K562 (cell line): ENCODE data around the gene CGNL1. TPM values are rescaled to one million over a fixed set of nuclear protein-coding genes. Genes with fewer than 3 reads are reported as not detected.

Source experiments
- ATAC-seq: fragments of 200-7000 bp; cut with Tn5 transposase; 3 replicates; pipeline ENCODE4 v1.9.1; 2020; ENCODE audit warnings: moderate library complexity
- BruUV-seq: library from RNA; stranded (reverse); fragments of 400-500 nt; replicated peaks from 2 replicates; lab custom pipeline; 2021; lab: Mats Ljungman, UMichigan
- CTCF ChIA-PET: fragments of 300-600 bp; formaldehyde crosslinking; extraction: SDS; loops from one replicate; lab custom pipeline; 2021; ENCODE audit warnings: low intra/inter-chr PET ratio; lab: Yijun Ruan, JAX
- POLR2A ChIA-PET: fragments of 300-600, 350-650 bp; sonication (Branson Sonifier 250); formaldehyde crosslinking; extraction: SDS; loops from one replicate; lab custom pipeline; 2021; ENCODE audit warnings: antibody characterized with exemption, inconsistent platforms; lab: Yijun Ruan, JAX
- DNase-seq, 4 experiments: peaks; one replicate each; pipeline versions ENCODE4 v3.0.0 to v3.0.0-alpha.2; 2011 to 2018; ENCODE audit warnings: low spot score in 3 of 4, mixed read lengths in 3 of 4; ENCODE audit errors: extremely low read depth in 1 of 4
- FAIRE-seq: peaks from 2 replicates; lab custom pipeline; 2011; peaks lifted over from hg19 to GRCh38; lab: Jason Lieb, UNC
- H2AFZ ChIP-seq: 2 replicates; pipeline ENCODE4 v1.6.0; 2011; ENCODE audit warnings: low read depth, low read length, control low read depth, inconsistent platforms
- H3K27ac ChIP-seq: fragments of 200-600 bp; 3 replicates; pipeline ENCODE4 v1.8.0; 2011; ENCODE audit warnings: low read depth, mild to moderate bottlenecking, control low read depth, inconsistent platforms, low read length, moderate library complexity, mixed read lengths; ENCODE audit errors: extremely low read depth
- H3K27me3 ChIP-seq, 2 experiments: fragments of 300-600 bp in 1 of 2; 2 replicates in 1 of 2; 3 replicates in 1 of 2; pipeline versions ENCODE4 v1.6.0 to v1.8.0; 2011; ENCODE audit warnings: inconsistent platforms in 2 of 2, low read length in 2 of 2, mild to moderate bottlenecking in 1 of 2, mixed read lengths in 1 of 2, moderate library complexity in 1 of 2; ENCODE audit not compliant: control insufficient read depth in 2 of 2, insufficient read depth in 2 of 2
- H3K36me3 ChIP-seq: fragments of 300-600 bp; 3 replicates; pipeline ENCODE4 v1.8.0; 2011; ENCODE audit warnings: mild to moderate bottlenecking, low read length, inconsistent platforms; ENCODE audit not compliant: control insufficient read depth, insufficient read depth
- H3K4me1 ChIP-seq, 2 experiments: fragments of 200-600 bp in 1 of 2; replicated peaks in 1 of 2; 2 replicates in 1 of 2; 3 replicates in 1 of 2; pipeline versions ENCODE4 v1.5.1 to v1.8.0; 2011; ENCODE audit warnings: inconsistent platforms in 2 of 2, low read length in 2 of 2, mild to moderate bottlenecking in 1 of 2, mixed read lengths in 1 of 2, moderate library complexity in 1 of 2; ENCODE audit not compliant: control insufficient read depth in 2 of 2, insufficient read depth in 2 of 2
- H3K4me2 ChIP-seq: 2 replicates; pipeline ENCODE4 v1.6.1; 2011; ENCODE audit warnings: low read length, control low read depth, inconsistent platforms, mixed read lengths; ENCODE audit not compliant: insufficient read depth
- H3K4me3 ChIP-seq: fragments of 200-600 bp; sonication (generic), shearing (Covaris generic); 2 replicates; pipeline ENCODE4 v1.5.1; 2016; ENCODE audit warnings: control low read depth, inconsistent platforms
- H3K79me2 ChIP-seq: fragments of 200-600 bp; 3 replicates; pipeline ENCODE4 v1.8.0; 2011; ENCODE audit warnings: low read length, inconsistent platforms; ENCODE audit not compliant: control insufficient read depth, insufficient read depth
- H3K9ac ChIP-seq, 2 experiments: 2 replicates each; pipeline versions ENCODE4 v1.6.0 to v1.6.1; 2011; ENCODE audit warnings: low read depth in 2 of 2, low read length in 2 of 2, control low read depth in 1 of 2, inconsistent platforms in 1 of 2, mild to moderate bottlenecking in 1 of 2, mixed read lengths in 1 of 2; ENCODE audit not compliant: insufficient read depth in 1 of 2
- H3K9me1 ChIP-seq: one replicate; pipeline ENCODE4 v1.6.0; 2011; ENCODE audit warnings: inconsistent platforms, mild to moderate bottlenecking, low read length, moderate library complexity; ENCODE audit not compliant: control insufficient read depth, insufficient read depth
- H3K9me3 ChIP-seq: replicated peaks from 2 replicates; pipeline ENCODE4 v1.5.1; 2011; ENCODE audit warnings: low read depth, low read length, inconsistent platforms; ENCODE audit not compliant: control insufficient read depth, insufficient read depth
- H4K20me1 ChIP-seq: replicated peaks from 2 replicates; pipeline ENCODE4 v1.6.1; 2011; ENCODE audit warnings: low read length, inconsistent platforms, mixed read lengths; ENCODE audit not compliant: control insufficient read depth, insufficient read depth
- ARHGAP35 ChIP-seq: fragments of 450-650 bp; IDR thresholded peaks from 2 replicates; pipeline ENCODE4 v1.6.1; 2018; ENCODE audit not compliant: partially characterized antibody
- BRF1 ChIP-seq: IDR thresholded peaks from 3 replicates; pipeline ENCODE4 v1.6.1; 2011; ENCODE audit warnings: borderline replicate concordance, mild to moderate bottlenecking; ENCODE audit not compliant: insufficient read length; ENCODE audit errors: extremely low read depth
- HNRNPLL ChIP-seq: fragments of 200-400 bp; formaldehyde crosslinking; IDR thresholded peaks from 2 replicates; pipeline ENCODE4 v1.6.1; 2017; ENCODE audit warnings: low read length, low read depth, mild to moderate bottlenecking; ENCODE audit not compliant: poor library complexity, severe bottlenecking
- PML ChIP-seq: IDR thresholded peaks from 2 replicates; pipeline ENCODE4 v1.6.1; 2012; ENCODE audit warnings: low read length, inconsistent platforms
- RBFOX2 ChIP-seq: fragments of 200-400 bp; formaldehyde crosslinking; IDR thresholded peaks from 2 replicates; pipeline ENCODE4 v1.6.1; 2017; ENCODE audit warnings: low read depth, mild to moderate bottlenecking, low read length, moderate library complexity
- RBM17 ChIP-seq: fragments of 200-400 bp; formaldehyde crosslinking; IDR thresholded peaks from 2 replicates; pipeline ENCODE4 v1.6.1; 2017; ENCODE audit warnings: low read depth, mild to moderate bottlenecking, low read length, borderline replicate concordance
- ZNF3 ChIP-seq: fragments of 250-450 bp; sonication (Bioruptor Pico); IDR thresholded peaks from 2 replicates; pipeline ENCODE4 v1.5.0; 2021; ENCODE audit warnings: mild to moderate bottlenecking, moderate library complexity
- ZNF583 ChIP-seq: fragments of 250-450 bp; sonication (Bioruptor Pico); IDR thresholded peaks from 2 replicates; pipeline ENCODE4 v1.4.0; 2020
- WGBS: fragments of 100-300 bp; shearing (Covaris generic); methylation state at CpG from one replicate; pipeline ENCODE4 v1.1.6; 2016; ENCODE audit warnings: low coverage, mixed read lengths; ENCODE audit not compliant: insufficient coverage; ENCODE audit errors: missing lambda C conversion rate; 5-methylcytosine and 5-hydroxymethylcytosine counted together
- in situ Hi-C: fragments of 300-500 bp; cut with MboI; formaldehyde crosslinking; loops from 4 replicates; pipeline ENCODE4 v1.15.0; 2018; ENCODE audit warnings: inconsistent platforms, mixed read lengths
- intact Hi-C: fragments of 100-400 bp; cut with micrococcal nuclease; formaldehyde crosslinking; loops from 2 replicates; pipeline ENCODE4 v1.14.2; 2022
- polyA plus RNA-seq, 8 experiments: library from polyadenylated mRNA; depleted of rRNA in 4 of 8; stranded (reverse) in 5 of 8; unstranded in 3 of 8; fragments of >200 nt; fragmentation: Nextera tagmentation in 2 of 8; fragmentation: Illumina TruSeq in 1 of 8; extraction: Ambion mirVana in 2 of 8; extraction: Trizol in 1 of 8; gene quantifications; 2 replicates each; pipeline versions ENCODE4 v1.2.1 to v1.2.3, GENCODE V29; 2011 to 2014; ENCODE audit warnings: inconsistent platforms in 1 of 8, missing spikeins in 1 of 8
- total RNA-seq, 7 experiments: library from RNA; depleted of rRNA in 6 of 7; stranded (reverse); fragments of >200 nt in 6 of 7; fragmentation: Illumina TruSeq in 2 of 7; extraction: Trizol in 2 of 7; gene quantifications; 2 replicates each; pipeline versions ENCODE4 v1.2.1 to v1.2.3, GENCODE V29; 2011 to 2021; ENCODE audit warnings: low replicate concordance in 1 of 7
- TF ChIP-seq, protein P1 (sequence below): fragments of 250-450 bp; sonication (Bioruptor Pico); IDR thresholded peaks from 2 replicates; pipeline ENCODE4 v1.5.0; 2021
- TF ChIP-seq, protein P2 (sequence below): fragments of 450-650 bp; conservative IDR thresholded peaks from 2 replicates; pipeline ENCODE4 v1.6.1; 2016; ENCODE audit warnings: missing genetic modification characterization, low read depth, mild to moderate bottlenecking, missing compliant biosample characterization, moderate library complexity

CGNL1 gene
- total and polyA plus RNA-seq, 9 of the 15 experiments (the other 6 are each of a cell fraction or from before 2014, with no cell fraction given): 0.01 to 0.07 TPM; not detected in 7

DNA sequence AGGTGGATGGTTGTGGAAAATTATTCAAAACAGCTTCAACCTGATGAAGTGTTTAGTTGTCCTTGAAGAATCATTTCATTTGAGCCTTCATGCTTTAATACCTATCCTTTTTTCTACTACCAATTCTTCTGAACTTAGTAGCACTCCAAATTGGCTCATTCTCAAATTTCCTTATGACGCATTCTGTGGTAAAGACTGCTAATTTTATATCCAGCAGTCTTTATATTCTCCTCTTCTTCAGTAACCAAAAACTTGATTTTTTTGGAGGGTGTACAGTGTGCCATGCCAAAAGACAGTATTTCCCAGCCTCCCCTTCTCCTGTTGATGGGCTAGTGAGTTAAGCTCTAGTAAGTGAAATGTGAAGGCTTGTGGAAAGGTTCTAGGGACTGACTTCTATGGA is 25.2 kb downstream of the CGNL1 start:
- Histone ChIP-seq H3K4me2 (no peak overlapping the region), H3K27ac (no peak overlapping the region), H3K4me3 (no peak overlapping the region), H3K36me3 (no peaks in the 10 kb centered on the region), H3K4me1 (no peaks in the 10 kb centered on the region), H3K9ac (no peak overlapping the region), H3K9me1 (no peaks in the 10 kb centered on the region), H4K20me1 (no peaks in the 10 kb centered on the region), H3K27me3 (peaks cover 17 to 23% of the 10 kb centered on the region in 2 experiments; a peak in 4 of 5 replicates), H3K79me2 (no peaks in the 10 kb centered on the region), H2AFZ (no peak overlapping the region), H3K9me3 (no peaks in the 10 kb centered on the region)
- intact Hi-C loops: no loop called here
- in situ Hi-C loops: no loop called here
- ATAC-seq (no peak), FAIRE-seq (no peak), DNase-seq (no peak)
- 0% methylated on average over 1 of the region's 1 CpG for WGBS
- no TSS peak for BruUV-seq
- TF ChIP-seq RBM17: no peak
- TF ChIP-seq PML: no peak
- no peak for TF ChIP-seq HNRNPLL
- no peak for TF ChIP-seq RBFOX2
- TF ChIP-seq, protein P1, sequence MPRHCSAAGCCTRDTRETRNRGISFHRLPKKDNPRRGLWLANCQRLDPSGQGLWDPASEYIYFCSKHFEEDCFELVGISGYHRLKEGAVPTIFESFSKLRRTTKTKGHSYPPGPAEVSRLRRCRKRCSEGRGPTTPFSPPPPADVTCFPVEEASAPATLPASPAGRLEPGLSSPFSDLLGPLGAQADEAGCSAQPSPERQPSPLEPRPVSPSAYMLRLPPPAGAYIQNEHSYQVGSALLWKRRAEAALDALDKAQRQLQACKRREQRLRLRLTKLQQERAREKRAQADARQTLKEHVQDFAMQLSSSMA (CRISPR knock-in tag): no peak
- TF ChIP-seq, protein P2, sequence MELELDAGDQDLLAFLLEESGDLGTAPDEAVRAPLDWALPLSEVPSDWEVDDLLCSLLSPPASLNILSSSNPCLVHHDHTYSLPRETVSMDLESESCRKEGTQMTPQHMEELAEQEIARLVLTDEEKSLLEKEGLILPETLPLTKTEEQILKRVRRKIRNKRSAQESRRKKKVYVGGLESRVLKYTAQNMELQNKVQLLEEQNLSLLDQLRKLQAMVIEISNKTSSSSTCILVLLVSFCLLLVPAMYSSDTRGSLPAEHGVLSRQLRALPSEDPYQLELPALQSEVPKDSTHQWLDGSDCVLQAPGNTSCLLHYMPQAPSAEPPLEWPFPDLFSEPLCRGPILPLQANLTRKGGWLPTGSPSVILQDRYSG (tag): no peak
- no peak for TF ChIP-seq ARHGAP35
- TF ChIP-seq ZNF583 (CRISPR knock-in tag): no peak
- TF ChIP-seq BRF1: no peak
- TF ChIP-seq ZNF3: no peak
- ChIA-PET CTCF (no interaction called here), POLR2A (no interaction called here)
